Pons (tissue), 1 donor: Measurements from ENCODE around the gene PPP1R1B.

Experiments
- DNase-seq: peaks from one replicate; pipeline ENCODE4 v3.0.0-alpha.2; 2016; ENCODE audit warnings: low spot score

PPP1R1B gene

DNA sequence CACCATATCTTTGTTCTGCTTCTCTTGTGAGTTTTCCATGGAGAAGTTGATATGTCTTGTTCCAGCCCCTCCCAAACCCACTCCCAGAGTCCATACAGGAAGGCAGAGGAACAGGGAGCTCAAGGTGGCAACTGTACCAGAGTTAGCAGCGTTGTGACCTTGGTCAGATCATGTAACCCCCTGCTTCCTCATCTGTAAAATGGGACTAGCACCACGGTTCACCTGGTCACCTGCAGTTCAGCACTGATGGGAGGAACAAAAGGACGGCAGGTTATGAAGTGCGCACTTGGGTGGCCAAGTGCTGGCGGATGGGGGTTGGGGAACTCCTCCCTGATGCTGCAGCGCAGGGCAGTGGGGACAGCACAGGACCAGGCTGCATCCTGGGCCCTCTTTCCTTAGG is 11.3 kb upstream of the PPP1R1B start:
- DNase-seq, result no peak

DNA sequence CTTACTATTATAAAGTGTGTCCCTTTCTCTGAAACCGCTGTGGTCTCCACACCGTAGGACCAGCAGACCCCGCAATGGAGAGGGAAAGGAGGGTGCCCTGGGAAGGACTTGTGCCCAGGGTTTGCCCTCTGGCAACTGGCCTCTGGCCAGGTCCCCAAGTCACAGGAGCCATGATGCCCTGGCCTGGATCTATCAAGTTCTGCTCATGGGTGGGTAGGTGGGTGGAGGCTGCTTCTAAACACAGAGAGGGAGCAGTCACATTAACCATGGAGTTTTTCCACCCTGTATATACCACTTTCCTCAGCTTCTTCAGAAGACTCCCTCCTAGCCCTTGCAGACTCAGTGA is 9.7 kb upstream of the PPP1R1B start:
- no peak for DNase-seq

DNA sequence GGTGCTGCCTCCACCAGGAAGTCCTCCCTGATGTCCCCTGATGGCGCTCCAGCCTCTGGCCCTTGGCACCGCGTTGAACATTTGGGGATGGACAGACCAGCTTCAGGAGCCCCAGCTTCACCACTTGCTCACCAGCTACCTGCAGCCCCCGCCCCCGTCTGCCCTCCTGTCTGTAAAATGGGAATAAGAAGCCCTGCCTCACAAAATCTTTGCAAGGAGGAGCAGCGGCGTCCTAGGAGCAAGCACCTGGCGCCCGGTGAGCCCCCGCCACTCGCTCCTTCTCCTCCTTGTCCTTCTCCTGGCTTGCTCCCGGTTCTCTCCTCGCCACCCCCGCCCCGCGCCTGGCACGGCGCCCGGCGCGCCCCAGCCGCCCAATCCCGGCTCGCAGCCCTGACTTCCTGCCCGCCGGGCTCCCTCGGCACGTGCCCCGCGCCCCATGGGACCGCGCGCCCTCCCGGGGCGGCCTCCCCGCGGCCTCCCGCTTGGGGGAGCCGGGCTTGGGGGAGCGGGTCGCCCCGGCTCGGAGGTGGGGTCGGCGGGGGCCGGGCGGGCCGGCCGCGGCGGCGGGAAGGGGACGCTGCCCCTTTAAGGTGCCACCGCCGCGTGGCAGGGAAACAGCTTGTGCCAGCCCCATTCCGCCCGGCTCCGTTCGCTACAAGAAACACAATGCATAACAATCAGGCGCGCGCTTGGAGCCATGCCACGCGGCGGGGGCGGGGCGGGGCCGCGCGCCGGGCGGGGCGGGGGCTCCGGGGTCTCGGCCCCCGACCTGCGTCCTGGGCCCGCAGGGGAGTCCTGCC is 9.1 kb upstream of the PPP1R1B start:
- no peak for DNase-seq

DNA sequence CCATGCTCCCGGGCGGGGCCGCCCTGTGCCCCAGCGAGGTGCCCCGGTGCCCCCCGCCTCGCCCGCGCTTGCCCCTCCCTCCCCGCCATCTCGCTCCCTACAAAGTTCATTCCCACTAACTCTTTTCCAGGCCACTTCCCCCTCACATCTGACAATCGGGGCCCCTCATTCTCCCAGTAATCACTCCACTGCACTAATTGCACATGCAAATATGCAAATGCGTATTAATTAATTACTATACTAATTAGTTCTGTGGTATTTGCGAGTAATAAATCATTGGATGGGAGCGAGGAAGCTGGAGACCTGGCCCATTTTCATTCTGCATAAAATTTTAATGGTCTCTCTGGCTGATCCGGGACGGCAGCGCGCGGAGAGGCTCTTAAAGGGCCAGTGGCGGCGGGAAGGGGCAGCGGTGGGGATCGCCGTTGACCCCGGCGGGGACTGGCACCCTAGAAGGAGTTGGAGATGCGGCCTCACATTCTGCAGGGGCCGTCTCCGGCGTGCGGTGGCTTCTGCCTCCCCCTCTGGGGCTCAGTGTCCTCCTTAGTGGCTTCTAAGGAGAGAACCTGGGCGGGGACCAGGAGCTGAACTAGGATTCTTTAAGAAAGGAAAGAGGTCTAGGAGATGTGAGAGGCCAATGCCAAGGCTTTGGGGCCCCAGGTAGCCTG is 8.4 kb upstream of the PPP1R1B start:
- no peak for DNase-seq

DNA sequence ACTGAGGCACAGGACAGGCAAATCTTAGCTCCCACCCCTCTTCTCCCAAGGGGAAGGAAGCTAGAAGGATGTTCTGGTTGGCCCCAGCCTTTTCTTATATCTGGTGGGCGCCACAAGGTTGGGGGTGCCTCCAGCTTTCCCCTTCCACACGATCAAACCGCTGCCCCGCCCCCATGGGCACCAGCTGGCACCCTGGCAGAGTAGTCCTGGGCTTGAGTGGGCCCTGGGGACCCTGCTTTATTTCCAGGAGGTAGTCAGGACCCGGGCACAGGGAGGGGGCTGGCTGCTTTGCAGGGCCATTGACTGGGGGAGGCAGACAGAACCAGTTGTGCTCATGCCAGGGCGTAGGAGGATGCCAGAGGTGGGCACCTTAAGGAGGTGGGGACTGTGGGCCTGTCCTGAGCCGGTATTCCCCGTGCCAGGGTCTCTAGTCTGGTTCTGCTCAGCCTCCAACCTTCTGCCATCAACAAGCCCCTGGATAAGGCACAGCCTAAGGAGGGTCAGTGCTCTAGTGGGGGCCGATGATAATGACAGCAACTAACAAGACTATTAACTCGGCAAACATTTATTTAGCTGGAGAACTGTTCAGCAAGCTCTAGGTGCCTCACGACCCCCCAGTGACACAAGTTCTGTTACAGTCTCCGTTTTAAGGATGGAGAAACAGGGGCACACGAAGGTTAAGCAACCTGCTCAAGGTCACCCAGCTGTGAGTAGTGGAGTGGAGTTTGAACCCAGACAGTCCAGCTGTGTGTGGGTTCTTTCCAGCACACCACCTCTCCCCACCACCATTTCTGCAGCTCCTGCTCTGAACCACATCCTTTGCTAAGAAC is 7.6 kb upstream of the PPP1R1B start:
- no peak for DNase-seq

DNA sequence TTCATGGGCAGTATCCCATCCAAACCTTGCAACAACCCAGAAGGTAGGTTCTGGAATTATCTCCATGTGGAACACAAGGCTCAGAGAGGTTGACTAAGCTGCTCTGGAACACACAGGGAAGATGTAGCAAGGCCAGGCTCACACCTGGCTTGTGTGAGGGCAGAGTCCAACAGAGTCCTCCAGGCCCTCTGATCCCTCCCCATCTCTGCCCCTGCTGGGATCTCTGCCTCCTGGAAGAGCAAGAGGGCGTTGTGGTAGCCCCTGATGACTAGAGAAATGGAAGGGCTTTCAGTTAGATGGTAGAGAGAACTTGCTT is 7.0 kb upstream of the PPP1R1B start:
- no peak for DNase-seq

DNA sequence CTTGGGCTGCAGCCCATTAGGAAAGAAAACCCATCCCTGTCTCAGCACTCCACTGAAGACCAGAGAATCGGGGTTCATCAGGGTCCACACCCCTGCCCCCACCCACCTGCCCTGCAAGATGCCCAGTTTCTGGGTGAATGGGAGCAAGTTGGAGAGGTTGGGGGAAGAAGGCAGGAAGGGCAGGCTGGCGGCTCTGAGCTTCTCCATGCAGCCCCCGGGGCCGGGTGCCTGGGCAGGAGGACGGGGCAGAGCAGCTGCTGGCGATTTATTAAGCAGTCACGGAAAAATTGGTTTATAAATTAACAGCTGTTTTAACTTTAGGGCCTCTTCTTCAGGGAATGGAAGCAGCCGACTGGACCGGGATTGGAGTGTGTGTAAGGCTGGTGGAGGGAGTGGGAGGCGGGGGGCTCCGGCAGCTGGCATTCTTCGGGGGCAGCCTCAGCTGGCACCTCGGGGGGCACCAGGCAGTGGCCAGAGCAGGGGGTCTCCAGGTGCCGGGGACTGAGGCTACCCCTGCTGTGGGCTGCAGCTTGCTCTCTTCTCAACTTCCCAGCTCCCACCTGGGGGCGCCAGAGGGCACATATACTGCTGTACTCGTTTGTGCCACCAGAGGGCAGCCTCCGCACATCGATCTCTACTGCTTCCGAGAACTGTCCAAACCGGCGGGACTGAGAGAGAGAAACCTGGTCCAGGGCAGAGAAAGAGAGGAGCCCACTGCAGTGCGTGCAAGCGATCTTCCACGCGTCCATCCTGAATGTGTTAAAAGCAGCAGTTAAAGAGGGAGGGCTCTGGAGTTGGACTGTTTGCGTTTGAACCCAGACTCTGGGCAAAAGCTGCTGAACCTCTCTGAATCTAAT is 5.0 kb upstream of the PPP1R1B start:
- DNase-seq, result peak; percentile 86

DNA sequence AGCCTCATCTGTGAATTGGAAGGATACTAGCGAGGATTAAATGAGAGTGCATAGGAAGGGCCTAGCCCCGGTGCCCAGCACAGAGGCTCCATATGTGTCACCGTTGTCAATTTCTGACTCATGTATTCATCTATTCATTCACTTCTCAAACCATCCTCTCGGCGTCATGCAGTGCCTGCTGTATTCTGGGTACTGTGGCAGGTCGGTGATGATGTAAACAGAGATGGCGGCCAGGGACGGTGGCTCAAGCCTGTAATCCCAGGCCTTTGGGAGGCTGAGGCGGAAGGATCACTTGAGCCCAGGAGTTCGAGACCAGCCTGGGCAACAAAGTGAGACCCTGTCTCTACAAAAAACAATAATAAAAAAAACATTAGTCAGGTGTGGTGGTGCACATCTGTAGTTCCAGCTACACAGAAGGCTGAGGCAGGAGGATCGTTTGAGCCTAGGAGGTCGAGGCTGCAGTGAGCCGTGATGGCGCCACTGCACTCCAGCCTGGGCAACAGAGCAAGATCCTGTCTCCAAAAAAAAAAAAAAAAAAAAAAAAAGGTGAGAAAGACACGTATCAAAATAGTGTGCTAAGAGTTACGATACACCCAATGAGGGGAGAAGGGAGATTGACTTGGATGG is 4.3 kb upstream of the PPP1R1B start:
- DNase-seq, result no peak

- DNase-seq, result peak; percentile 73
Observed at GRCh38 chr17:39623356-39623950, 3.3 kb upstream of the PPP1R1B start.

- DNase-seq, result no peak
Observed at GRCh38 chr17:39624313-39624712, 2.4 kb upstream of the PPP1R1B start.

DNA sequence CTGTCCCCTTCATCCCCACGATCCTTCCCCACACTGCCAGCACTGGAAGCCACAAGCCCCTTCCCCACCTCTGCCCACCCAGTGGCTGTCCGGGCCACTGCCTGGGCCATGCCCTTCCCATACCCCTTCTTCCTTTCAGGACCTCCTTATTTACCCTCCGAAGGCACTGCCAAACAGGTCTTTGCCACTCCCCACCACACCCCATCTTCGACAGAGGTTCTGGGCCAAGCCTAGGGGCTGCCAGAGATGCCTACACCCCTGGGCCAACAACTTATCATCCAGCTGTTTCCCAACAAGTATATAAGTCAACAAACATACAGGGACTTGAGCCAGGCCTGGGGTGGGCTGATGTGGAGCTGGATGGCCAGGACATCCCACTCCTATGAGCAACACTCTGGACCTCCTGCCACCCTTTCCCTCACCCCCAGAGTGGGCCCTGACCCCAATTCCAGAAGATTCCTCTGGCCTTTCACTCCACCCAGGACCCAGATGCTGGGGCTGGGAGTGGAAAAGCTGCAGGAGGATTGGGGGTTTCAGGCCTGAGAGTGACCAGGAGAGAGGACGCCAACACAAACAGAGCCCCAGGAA is 1.5 kb upstream of the PPP1R1B start:
- no peak for DNase-seq

DNA sequence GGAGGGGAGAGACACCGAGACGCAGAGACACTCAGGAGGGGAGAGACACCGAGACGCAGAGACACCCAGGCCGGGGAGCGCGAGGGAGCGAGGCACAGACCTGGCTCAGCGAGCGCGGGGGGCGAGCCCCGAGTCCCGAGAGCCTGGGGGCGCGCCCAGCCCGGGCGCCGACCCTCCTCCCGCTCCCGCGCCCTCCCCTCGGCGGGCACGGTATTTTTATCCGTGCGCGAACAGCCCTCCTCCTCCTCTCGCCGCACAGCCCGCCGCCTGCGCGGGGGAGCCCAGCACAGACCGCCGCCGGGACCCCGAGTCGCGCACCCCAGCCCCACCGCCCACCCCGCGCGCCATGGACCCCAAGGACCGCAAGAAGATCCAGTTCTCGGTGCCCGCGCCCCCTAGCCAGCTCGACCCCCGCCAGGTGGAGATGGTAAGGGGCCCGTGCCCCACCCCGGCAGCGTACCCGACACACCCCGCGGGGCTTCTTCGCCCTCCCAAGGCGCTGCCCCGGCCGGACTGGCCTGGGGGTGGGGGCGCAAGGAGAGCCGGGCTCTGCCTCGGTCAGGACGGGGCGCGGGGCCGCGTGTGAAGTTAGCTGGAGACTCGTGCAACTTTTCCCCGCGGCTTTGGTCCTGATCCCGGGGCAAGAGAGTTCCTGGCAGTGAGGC is 427 bp downstream of the PPP1R1B start:
- no peak for DNase-seq

GRCh38 chr17:39627712-39628516 is 1.2 kb downstream of the PPP1R1B start:
- DNase-seq, result no peak

DNA sequence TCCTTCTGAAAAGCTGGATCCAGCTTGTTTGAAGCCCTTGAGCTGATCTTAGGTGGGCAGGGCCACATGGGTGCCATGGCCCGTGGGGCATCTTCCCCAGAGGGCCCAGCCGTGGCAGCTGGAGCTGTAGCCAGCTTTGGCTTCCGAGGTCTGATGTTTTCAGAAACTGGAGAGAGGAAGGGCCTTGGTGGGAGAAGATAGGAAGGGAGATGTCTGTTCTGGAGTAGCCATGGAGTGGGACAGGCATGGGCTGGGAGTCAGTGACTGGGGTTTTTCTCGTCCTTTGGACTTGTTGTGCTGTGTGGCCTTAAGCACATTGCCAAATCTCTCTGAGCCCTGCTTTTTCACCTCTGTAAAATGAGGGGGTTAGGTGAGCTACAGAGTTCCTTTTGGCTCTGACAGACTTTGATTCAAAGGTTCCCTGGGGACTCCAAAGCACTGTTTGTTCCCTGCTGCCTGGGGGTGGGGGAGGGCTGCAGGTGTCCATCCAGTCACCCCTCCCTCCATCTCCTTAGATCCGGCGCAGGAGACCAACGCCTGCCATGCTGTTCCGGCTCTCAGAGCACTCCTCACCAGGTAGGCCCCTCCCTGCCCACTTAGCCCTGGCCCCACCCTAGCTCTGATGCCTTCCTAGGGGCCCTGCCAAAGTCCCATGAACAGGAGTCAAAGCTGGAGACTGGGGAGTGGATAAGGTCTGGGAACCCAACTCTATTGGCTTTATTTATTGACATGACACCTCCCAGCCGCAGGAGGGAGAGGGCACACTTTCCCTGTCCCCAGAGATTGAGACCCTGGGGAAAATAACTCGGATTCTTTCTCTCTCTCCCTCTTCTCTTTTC is 2.1 kb downstream of the PPP1R1B start:
- no peak for DNase-seq

GRCh38 chr17:39629494-39629880 is 2.7 kb downstream of the PPP1R1B start:
- no peak for DNase-seq

GRCh38 chr17:39629898-39630297 is 3.1 kb downstream of the PPP1R1B start:
- DNase-seq, result no peak

DNA sequence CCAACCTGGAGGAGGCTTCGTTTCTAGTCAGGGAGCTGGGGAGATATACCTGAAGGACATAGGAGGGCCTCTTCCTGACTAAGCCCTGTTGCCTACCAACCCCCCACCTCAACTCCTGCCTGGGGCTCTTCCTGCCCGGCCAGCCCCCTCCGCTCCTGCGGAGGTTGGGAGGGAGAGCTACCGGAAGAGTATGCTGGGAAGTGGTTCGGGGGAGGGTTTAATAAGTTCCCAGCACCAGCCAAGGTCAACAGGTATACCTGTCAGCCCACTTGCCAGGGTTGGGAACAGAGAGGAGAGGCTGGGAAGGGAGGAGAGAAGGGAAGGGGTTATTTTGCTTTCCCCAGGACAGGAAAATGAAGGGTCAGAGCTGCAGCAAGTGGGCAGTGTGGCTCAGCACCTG is 4.7 kb downstream of the PPP1R1B start:
- no peak for DNase-seq

GRCh38 chr17:39632153-39632941 is 5.6 kb downstream of the PPP1R1B start:
- peak; percentile 79 for DNase-seq
